Measurements from ENCODE around the gene BTN3A1.
"Not testable (repeated sequence)": the region's sequence is repeated elsewhere in the genome, so short reads cannot be mapped to it uniquely, and the experiment has no call there.

Gene BTN3A1

GRCh38 chr6:26433680-26434079, 31.6 kb downstream of the BTN3A1 start:
- not testable (repeated sequence) for H3K4me3 ChIP-seq (ENCODE audit: low read length in 2 of 2); H3K27me3 ChIP-seq (ENCODE audit: control insufficient read depth in 2 of 2, insufficient read depth in 2 of 2, low read length in 2 of 2); H3K4me1 ChIP-seq (ENCODE audit: control insufficient read depth in 2 of 2, insufficient read depth in 2 of 2, low read length in 2 of 2); H3K36me3 ChIP-seq (ENCODE audit: control insufficient read depth in 2 of 2, insufficient read depth in 2 of 2, low read length in 2 of 2); H3K9ac ChIP-seq (ENCODE audit: low read depth in 1 of 2, low read length in 2 of 2); H3K27ac ChIP-seq (ENCODE audit: low read depth in 2 of 2, low read length in 2 of 2); H3K9me3 ChIP-seq (ENCODE audit: control insufficient read depth in 2 of 2, low read length in 2 of 2)

- H3K4me3 ChIP-seq (ENCODE audit: low read length in 2 of 2): no peak overlapping the region
- H3K9ac ChIP-seq (ENCODE audit: low read depth in 1 of 2, low read length in 2 of 2): no peak overlapping the region
- H3K36me3 ChIP-seq (ENCODE audit: control insufficient read depth in 2 of 2, insufficient read depth in 2 of 2, low read length in 2 of 2): peaks cover 0 to under 1% of the 10 kb centered on the region in 2 donors
- H3K4me1 ChIP-seq (ENCODE audit: control insufficient read depth in 2 of 2, insufficient read depth in 2 of 2, low read length in 2 of 2): no peaks in the 10 kb centered on the region
- no peaks in the 10 kb centered on the region for H3K27me3 ChIP-seq (ENCODE audit: control insufficient read depth in 2 of 2, insufficient read depth in 2 of 2, low read length in 2 of 2)
- no peak overlapping the region for H3K27ac ChIP-seq (ENCODE audit: low read depth in 2 of 2, low read length in 2 of 2)
- H3K9me3 ChIP-seq (ENCODE audit: control insufficient read depth in 2 of 2, low read length in 2 of 2): peaks cover 0 to 4% of the 10 kb centered on the region in 2 donors
Measured at GRCh38 chr6:26436018-26436417, 33.9 kb downstream of the BTN3A1 start.

GRCh38 chr6:26437550-26437949, 35.5 kb downstream of the BTN3A1 start:
- Histone ChIP-seq H3K4me1 (ENCODE audit: control insufficient read depth in 2 of 2, insufficient read depth in 2 of 2, low read length in 2 of 2) (peaks cover 0 to 2% of the 10 kb centered on the region in 2 donors), H3K9ac (ENCODE audit: low read depth in 1 of 2, low read length in 2 of 2) (no peak overlapping the region), H3K27me3 (ENCODE audit: control insufficient read depth in 2 of 2, insufficient read depth in 2 of 2, low read length in 2 of 2) (no peaks in the 10 kb centered on the region), H3K9me3 (ENCODE audit: control insufficient read depth in 2 of 2, low read length in 2 of 2) (peaks cover 0 to 4% of the 10 kb centered on the region in 2 donors), H3K36me3 (ENCODE audit: control insufficient read depth in 2 of 2, insufficient read depth in 2 of 2, low read length in 2 of 2) (no peaks in the 10 kb centered on the region), H3K27ac (ENCODE audit: low read depth in 2 of 2, low read length in 2 of 2) (no peak overlapping the region), H3K4me3 (ENCODE audit: low read length in 2 of 2) (no peak overlapping the region)

- no peak overlapping the region for H3K27ac ChIP-seq (ENCODE audit: low read depth in 2 of 2, low read length in 2 of 2)
- peaks cover 0 to 2% of the 10 kb centered on the region in 2 donors for H3K4me1 ChIP-seq (ENCODE audit: control insufficient read depth in 2 of 2, insufficient read depth in 2 of 2, low read length in 2 of 2)
- no peak overlapping the region for H3K4me3 ChIP-seq (ENCODE audit: low read length in 2 of 2)
- no peaks in the 10 kb centered on the region for H3K27me3 ChIP-seq (ENCODE audit: control insufficient read depth in 2 of 2, insufficient read depth in 2 of 2, low read length in 2 of 2)
- peaks cover 0 to 4% of the 10 kb centered on the region in 2 donors for H3K9me3 ChIP-seq (ENCODE audit: control insufficient read depth in 2 of 2, low read length in 2 of 2)
- H3K36me3 ChIP-seq (ENCODE audit: control insufficient read depth in 2 of 2, insufficient read depth in 2 of 2, low read length in 2 of 2): no peaks in the 10 kb centered on the region
- no peak overlapping the region for H3K9ac ChIP-seq (ENCODE audit: low read depth in 1 of 2, low read length in 2 of 2)
Measured at GRCh38 chr6:26438000-26438399, 35.9 kb downstream of the BTN3A1 start.

GRCh38 chr6:26439151-26440125, 37.4 kb downstream of the BTN3A1 start:
- peak overlapping the region; percentile 21 to 92 for H3K27ac ChIP-seq (ENCODE audit: low read depth in 2 of 2, low read length in 2 of 2)
- peaks cover 0 to under 1% of the 10 kb centered on the region in 2 donors for H3K9me3 ChIP-seq (ENCODE audit: control insufficient read depth in 2 of 2, low read length in 2 of 2)
- H3K36me3 ChIP-seq (ENCODE audit: control insufficient read depth in 2 of 2, insufficient read depth in 2 of 2, low read length in 2 of 2): peaks cover 0 to 3% of the 10 kb centered on the region in 2 donors
- peaks cover 0 to 2% of the 10 kb centered on the region in 2 donors for H3K4me1 ChIP-seq (ENCODE audit: control insufficient read depth in 2 of 2, insufficient read depth in 2 of 2, low read length in 2 of 2)
- peak overlapping the region; percentile 89 to 92 for H3K4me3 ChIP-seq (ENCODE audit: low read length in 2 of 2)
- no peaks in the 10 kb centered on the region for H3K27me3 ChIP-seq (ENCODE audit: control insufficient read depth in 2 of 2, insufficient read depth in 2 of 2, low read length in 2 of 2)
- H3K9ac ChIP-seq (ENCODE audit: low read depth in 1 of 2, low read length in 2 of 2): peak overlapping the region; percentile 38 to 92

DNA sequence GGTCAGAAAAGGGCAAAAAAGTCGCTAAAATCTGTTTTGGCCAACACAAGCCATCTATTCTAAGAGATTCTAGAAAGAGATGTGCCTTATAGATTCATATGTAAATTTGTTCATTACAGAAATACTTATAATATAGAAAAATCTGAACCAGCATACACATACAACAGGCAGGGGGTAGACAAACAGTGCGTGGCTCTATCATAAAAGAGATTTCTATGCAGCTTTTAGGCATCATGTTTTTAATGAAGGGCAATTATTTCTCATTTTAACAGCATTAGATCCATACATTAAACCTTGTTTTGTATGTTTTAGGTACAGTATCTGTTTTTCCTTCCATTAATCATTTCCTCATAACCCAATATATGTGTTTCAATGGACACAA, 38.9 kb downstream of the BTN3A1 start:
- H3K27ac ChIP-seq (ENCODE audit: low read depth in 2 of 2, low read length in 2 of 2): peak overlapping the region; percentile 87 to 92
- H3K27me3 ChIP-seq (ENCODE audit: control insufficient read depth in 2 of 2, insufficient read depth in 2 of 2, low read length in 2 of 2): no peaks in the 10 kb centered on the region
- peak overlapping the region; percentile 92 for H3K9ac ChIP-seq (ENCODE audit: low read depth in 1 of 2, low read length in 2 of 2)
- H3K4me1 ChIP-seq (ENCODE audit: control insufficient read depth in 2 of 2, insufficient read depth in 2 of 2, low read length in 2 of 2): peaks cover 2 to 3% of the 10 kb centered on the region in 2 donors
- peak overlapping the region; percentile 89 to 92 for H3K4me3 ChIP-seq (ENCODE audit: low read length in 2 of 2)
- H3K36me3 ChIP-seq (ENCODE audit: control insufficient read depth in 2 of 2, insufficient read depth in 2 of 2, low read length in 2 of 2): peaks cover 0 to 14% of the 10 kb centered on the region in 2 donors
- H3K9me3 ChIP-seq (ENCODE audit: control insufficient read depth in 2 of 2, low read length in 2 of 2): no peaks in the 10 kb centered on the region

DNA sequence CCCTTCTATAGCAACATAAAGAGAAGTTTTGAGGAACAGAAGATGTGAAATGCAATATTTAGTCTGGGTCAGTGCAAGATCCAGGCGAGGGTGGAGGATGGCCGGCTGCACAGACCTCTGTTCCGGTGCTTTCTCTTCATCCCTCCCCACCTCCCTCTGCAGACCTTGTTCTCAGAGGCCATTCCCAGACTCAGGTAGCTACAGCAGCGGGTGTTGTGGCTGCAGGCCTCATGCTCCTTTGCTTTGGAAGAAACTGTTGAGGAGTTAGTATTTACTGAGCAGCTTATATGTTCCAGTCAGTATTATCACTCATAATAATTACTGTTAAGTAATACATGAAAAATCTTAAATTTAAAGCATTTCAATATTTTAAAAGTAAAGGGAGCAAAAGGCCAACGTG, 39.9 kb downstream of the BTN3A1 start:
- Histone ChIP-seq H3K4me3 (ENCODE audit: low read length in 2 of 2) (peak overlapping the region; percentile 28 to 53), H3K27ac (ENCODE audit: low read depth in 2 of 2, low read length in 2 of 2) (no peak overlapping the region), H3K4me1 (ENCODE audit: control insufficient read depth in 2 of 2, insufficient read depth in 2 of 2, low read length in 2 of 2) (peaks cover 2 to 4% of the 10 kb centered on the region in 2 donors), H3K9ac (ENCODE audit: low read depth in 1 of 2, low read length in 2 of 2) (peak overlapping the region in 1 of 2 donors; percentile 36), H3K27me3 (ENCODE audit: control insufficient read depth in 2 of 2, insufficient read depth in 2 of 2, low read length in 2 of 2) (no peaks in the 10 kb centered on the region), H3K36me3 (ENCODE audit: control insufficient read depth in 2 of 2, insufficient read depth in 2 of 2, low read length in 2 of 2) (peaks cover 0 to 14% of the 10 kb centered on the region in 2 donors), H3K9me3 (ENCODE audit: control insufficient read depth in 2 of 2, low read length in 2 of 2) (no peaks in the 10 kb centered on the region)

DNA sequence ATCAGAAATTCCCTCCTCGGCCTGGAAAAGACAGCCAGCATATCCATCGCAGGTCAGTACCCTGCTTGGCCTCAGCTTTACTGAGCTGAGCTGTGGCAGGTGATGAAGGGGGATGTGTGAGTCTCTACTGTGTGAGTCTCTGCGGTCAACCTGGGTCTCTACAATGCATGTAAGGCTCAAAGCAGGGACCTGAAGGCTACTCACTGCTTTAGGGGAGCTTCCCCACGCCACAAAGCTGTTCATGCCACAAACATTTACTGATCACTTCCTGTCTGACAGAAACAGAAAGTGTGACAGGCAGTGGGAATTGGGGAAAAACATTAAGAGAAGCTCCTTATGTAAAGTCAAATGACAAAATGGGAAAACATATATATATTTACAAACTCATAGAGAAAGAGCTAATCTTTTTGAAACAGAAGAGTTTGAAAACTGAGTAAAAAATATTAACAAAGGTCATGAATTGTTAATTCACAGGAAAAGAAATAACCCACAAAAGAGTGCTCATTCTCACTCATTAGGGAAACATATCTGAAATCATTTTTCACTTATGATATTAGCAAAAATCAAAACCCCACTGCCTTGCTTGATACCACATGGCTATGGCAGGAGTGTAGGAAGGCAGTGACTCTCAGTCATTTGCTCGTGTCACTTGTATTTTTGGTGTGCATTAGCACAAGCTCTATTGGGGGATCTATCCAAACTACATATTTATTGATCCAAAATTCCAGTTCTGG, 44.0 kb downstream of the BTN3A1 start:
- Histone ChIP-seq H3K27me3 (ENCODE audit: control insufficient read depth in 2 of 2, insufficient read depth in 2 of 2, low read length in 2 of 2) (no peaks in the 10 kb centered on the region), H3K4me3 (ENCODE audit: low read length in 2 of 2) (no peak overlapping the region), H3K4me1 (ENCODE audit: control insufficient read depth in 2 of 2, insufficient read depth in 2 of 2, low read length in 2 of 2) (peaks cover 2 to 4% of the 10 kb centered on the region in 2 donors), H3K9me3 (ENCODE audit: control insufficient read depth in 2 of 2, low read length in 2 of 2) (no peaks in the 10 kb centered on the region), H3K27ac (ENCODE audit: low read depth in 2 of 2, low read length in 2 of 2) (no peak overlapping the region), H3K9ac (ENCODE audit: low read depth in 1 of 2, low read length in 2 of 2) (no peak overlapping the region), H3K36me3 (ENCODE audit: control insufficient read depth in 2 of 2, insufficient read depth in 2 of 2, low read length in 2 of 2) (peaks cover 20 to 25% of the 10 kb centered on the region in 2 donors)

DNA sequence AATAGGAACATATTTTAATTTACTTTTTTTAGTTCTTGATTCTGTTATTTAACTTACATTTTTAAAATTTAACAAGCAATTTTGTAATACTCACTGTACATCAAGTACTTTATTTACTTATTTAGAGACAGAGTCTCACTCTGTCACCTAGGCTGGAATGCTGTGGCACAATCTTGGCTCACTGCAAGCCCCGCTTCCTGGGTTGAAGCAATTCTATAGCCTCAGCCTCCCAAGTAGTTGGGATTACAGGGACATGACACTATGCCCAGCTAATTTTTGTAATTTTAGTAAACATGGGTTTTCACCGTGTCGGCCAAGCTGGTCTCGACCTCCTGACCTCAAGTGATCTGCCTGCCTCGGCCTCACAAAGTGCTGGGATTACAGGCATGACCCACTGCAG, 45.2 kb downstream of the BTN3A1 start:
- Histone ChIP-seq H3K4me1 (ENCODE audit: control insufficient read depth in 2 of 2, insufficient read depth in 2 of 2, low read length in 2 of 2) (peaks cover 0 to 4% of the 10 kb centered on the region in 2 donors), H3K36me3 (ENCODE audit: control insufficient read depth in 2 of 2, insufficient read depth in 2 of 2, low read length in 2 of 2) (peaks cover 20 to 25% of the 10 kb centered on the region in 2 donors), H3K27ac (ENCODE audit: low read depth in 2 of 2, low read length in 2 of 2) (no peak overlapping the region), H3K27me3 (ENCODE audit: control insufficient read depth in 2 of 2, insufficient read depth in 2 of 2, low read length in 2 of 2) (no peaks in the 10 kb centered on the region), H3K9ac (ENCODE audit: low read depth in 1 of 2, low read length in 2 of 2) (no peak overlapping the region), H3K4me3 (ENCODE audit: low read length in 2 of 2) (no peak overlapping the region), H3K9me3 (ENCODE audit: control insufficient read depth in 2 of 2, low read length in 2 of 2) (no peaks in the 10 kb centered on the region)

GRCh38 chr6:26450240-26450639, 48.2 kb downstream of the BTN3A1 start:
- Histone ChIP-seq H3K4me3 (ENCODE audit: low read length in 2 of 2) (no peak overlapping the region), H3K9me3 (ENCODE audit: control insufficient read depth in 2 of 2, low read length in 2 of 2) (no peaks in the 10 kb centered on the region), H3K36me3 (ENCODE audit: control insufficient read depth in 2 of 2, insufficient read depth in 2 of 2, low read length in 2 of 2) (peaks cover 19 to 20% of the 10 kb centered on the region in 2 donors), H3K27ac (ENCODE audit: low read depth in 2 of 2, low read length in 2 of 2) (no peak overlapping the region), H3K27me3 (ENCODE audit: control insufficient read depth in 2 of 2, insufficient read depth in 2 of 2, low read length in 2 of 2) (no peaks in the 10 kb centered on the region), H3K9ac (ENCODE audit: low read depth in 1 of 2, low read length in 2 of 2) (no peak overlapping the region), H3K4me1 (ENCODE audit: control insufficient read depth in 2 of 2, insufficient read depth in 2 of 2, low read length in 2 of 2) (peaks cover 0 to 4% of the 10 kb centered on the region in 2 donors)

Measured in mucosa of rectum (tissue), 2 donors.